ENCODE data around the gene LYSMD2.

LYSMD2 gene

DNA sequence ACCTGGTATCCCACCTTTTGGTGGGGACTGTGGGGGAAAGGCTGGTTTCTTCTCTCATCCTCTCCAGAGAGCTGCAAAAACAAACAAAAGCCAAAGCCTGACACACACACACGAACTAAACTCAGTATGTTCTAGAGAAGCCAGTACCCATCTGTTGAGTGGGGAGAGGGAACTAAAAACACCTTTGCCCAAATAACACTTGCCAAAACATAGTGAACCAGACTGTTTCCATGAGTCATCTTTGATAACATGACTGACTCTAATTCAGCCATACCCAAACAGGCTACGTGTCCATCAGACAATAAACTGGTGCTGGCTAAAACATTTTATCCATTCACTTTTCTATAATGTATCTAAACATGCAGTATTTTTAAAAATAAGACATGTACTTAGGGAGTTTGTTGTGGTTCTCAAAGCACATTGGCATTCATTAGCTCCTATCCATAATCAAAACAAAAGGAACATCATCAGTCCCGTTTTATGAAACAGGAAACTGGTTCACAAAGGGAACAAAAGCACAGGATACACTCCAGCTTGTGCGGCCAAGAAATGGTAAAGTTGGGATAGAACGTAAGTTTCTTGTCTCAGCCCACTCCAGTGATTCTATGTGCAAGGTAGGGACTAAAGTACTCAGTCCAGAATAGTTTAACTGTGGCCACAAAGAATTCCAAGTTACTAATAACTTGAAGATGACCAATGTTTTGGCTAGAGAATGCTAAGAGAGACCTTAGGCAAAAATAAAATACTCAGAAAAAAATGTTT lies 16.1 kb downstream of the LYSMD2 start:
- Histone ChIP-seq H3F3A (ENCODE audit: insufficient read depth, low read length) (no peaks in the 10 kb centered on the region), H3K9me2 (ENCODE audit: low read depth, low read length) (no peaks in the 10 kb centered on the region), H3K27ac (ENCODE audit: low read depth, low read length, poor library complexity, severe bottlenecking) (no peak overlapping the region), H3K9ac (ENCODE audit: low read length) (no peak overlapping the region), H3K4me1 (ENCODE audit: insufficient read depth, low read length, severe bottlenecking) (peaks cover 6% of the 10 kb centered on the region), H3K4me3 (ENCODE audit: low read depth, low read length, poor library complexity, severe bottlenecking) (no peak overlapping the region), H3K36me3 (ENCODE audit: insufficient read depth, low read length) (peaks cover 6% of the 10 kb centered on the region; the same call in 1 of the 2 replicates), H3K27me3 (ENCODE audit: insufficient read depth, low read length) (no peaks in the 10 kb centered on the region), H3K9me3 (ENCODE audit: low read length) (no peaks in the 10 kb centered on the region), H3K79me2 (ENCODE audit: insufficient read depth, low read length) (no peaks in the 10 kb centered on the region), H3K4me2 (ENCODE audit: low read length) (no peak overlapping the region), H4K20me1 (ENCODE audit: insufficient read depth, low read length) (no peaks in the 10 kb centered on the region), H2AFZ (ENCODE audit: low read length) (no peak overlapping the region)
- TF ChIP-seq EZH2 (IDR thresholded peaks at IDR 0.05; ENCODE audit: borderline replicate concordance, low read length) = no peak
- TF ChIP-seq, protein P1, sequence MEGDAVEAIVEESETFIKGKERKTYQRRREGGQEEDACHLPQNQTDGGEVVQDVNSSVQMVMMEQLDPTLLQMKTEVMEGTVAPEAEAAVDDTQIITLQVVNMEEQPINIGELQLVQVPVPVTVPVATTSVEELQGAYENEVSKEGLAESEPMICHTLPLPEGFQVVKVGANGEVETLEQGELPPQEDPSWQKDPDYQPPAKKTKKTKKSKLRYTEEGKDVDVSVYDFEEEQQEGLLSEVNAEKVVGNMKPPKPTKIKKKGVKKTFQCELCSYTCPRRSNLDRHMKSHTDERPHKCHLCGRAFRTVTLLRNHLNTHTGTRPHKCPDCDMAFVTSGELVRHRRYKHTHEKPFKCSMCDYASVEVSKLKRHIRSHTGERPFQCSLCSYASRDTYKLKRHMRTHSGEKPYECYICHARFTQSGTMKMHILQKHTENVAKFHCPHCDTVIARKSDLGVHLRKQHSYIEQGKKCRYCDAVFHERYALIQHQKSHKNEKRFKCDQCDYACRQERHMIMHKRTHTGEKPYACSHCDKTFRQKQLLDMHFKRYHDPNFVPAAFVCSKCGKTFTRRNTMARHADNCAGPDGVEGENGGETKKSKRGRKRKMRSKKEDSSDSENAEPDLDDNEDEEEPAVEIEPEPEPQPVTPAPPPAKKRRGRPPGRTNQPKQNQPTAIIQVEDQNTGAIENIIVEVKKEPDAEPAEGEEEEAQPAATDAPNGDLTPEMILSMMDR (IDR thresholded peaks at IDR 0.05; ENCODE audit: low read length) = no peak

DNA sequence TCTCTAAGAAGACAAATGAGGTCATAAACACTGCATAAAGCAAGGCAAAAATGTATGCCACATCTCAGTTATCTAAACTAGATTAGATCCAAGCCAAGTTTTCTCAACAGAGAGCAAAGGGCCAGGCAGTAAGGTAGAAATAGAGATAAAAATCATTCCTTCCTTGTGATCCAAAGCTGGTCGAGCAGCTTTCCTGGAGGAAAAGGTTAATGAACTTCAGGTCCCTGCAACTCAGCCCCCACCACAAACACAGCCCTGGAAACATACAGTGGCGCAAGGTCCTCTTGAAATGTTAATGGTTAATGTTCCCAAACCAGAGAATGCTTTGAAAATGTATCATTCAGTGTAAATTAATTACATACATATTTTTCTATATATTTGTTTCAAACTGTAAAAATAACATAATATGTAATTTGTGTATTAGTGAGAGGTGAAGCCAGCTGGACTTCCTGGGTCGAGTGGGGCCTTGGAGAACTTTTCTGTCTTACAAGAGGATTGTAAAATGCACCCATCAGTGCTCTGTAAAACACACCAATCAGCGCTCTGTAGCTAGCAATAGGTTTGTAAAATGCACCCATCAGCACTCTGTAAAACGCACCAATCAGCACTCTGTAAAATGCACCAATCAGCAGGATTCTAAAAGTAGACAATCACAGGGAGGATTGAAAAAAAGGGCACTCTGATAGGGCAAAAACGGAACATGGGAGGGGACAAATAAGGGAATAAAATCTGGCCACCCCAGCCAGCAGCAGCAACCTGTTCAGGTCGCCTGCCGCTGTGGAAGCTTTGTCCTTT lies 17.1 kb downstream of the LYSMD2 start:
- TF ChIP-seq, protein P1 (IDR thresholded peaks at IDR 0.05; ENCODE audit: low read length) = no peak
- TF ChIP-seq EZH2 (IDR thresholded peaks at IDR 0.05; ENCODE audit: borderline replicate concordance, low read length) = no peak
- H3K9ac ChIP-seq (ENCODE audit: low read length) = no peak overlapping the region
- H3K9me3 ChIP-seq (ENCODE audit: low read length) = no peaks in the 10 kb centered on the region
- H3K4me1 ChIP-seq (ENCODE audit: insufficient read depth, low read length, severe bottlenecking) = peaks cover 6% of the 10 kb centered on the region
- H3K27ac ChIP-seq (ENCODE audit: low read depth, low read length, poor library complexity, severe bottlenecking) = no peak overlapping the region
- no peaks in the 10 kb centered on the region for H3F3A ChIP-seq (ENCODE audit: insufficient read depth, low read length)
- no peaks in the 10 kb centered on the region for H4K20me1 ChIP-seq (ENCODE audit: insufficient read depth, low read length)
- no peaks in the 10 kb centered on the region for H3K79me2 ChIP-seq (ENCODE audit: insufficient read depth, low read length)
- no peaks in the 10 kb centered on the region for H3K27me3 ChIP-seq (ENCODE audit: insufficient read depth, low read length)
- no peak overlapping the region for H3K4me2 ChIP-seq (ENCODE audit: low read length)
- peaks cover 6% of the 10 kb centered on the region; the same call in 1 of the 2 replicates for H3K36me3 ChIP-seq (ENCODE audit: insufficient read depth, low read length)
- no peak overlapping the region for H2AFZ ChIP-seq (ENCODE audit: low read length)
- no peaks in the 10 kb centered on the region for H3K9me2 ChIP-seq (ENCODE audit: low read depth, low read length)
- H3K4me3 ChIP-seq (ENCODE audit: low read depth, low read length, poor library complexity, severe bottlenecking) = no peak overlapping the region

DNA sequence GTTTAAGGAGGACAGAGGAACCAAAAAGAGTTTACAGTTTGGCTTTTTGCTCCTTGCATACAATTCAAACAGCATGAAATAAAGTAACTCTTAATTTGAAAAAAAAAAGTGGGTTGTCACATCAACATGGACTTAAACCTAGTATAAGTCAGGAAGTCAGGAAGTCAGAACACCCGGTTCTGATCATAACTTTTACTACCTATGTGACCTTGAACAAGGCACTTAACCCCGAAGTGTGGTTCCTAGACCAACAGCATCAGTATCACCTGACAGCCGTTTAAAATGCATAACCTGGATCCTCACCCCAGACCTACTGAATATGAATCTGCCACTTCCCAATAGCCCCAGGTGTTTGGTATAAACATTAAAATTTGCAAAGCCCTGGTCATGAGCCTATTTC lies 18.7 kb downstream of the LYSMD2 start:
- no peaks in the 10 kb centered on the region for H3K9me2 ChIP-seq (ENCODE audit: low read depth, low read length)
- no peak overlapping the region for H3K4me3 ChIP-seq (ENCODE audit: low read depth, low read length, poor library complexity, severe bottlenecking)
- no peaks in the 10 kb centered on the region for H3K27me3 ChIP-seq (ENCODE audit: insufficient read depth, low read length)
- no peaks in the 10 kb centered on the region for H3K9me3 ChIP-seq (ENCODE audit: low read length)
- H2AFZ ChIP-seq (ENCODE audit: low read length) = no peak overlapping the region
- H3K79me2 ChIP-seq (ENCODE audit: insufficient read depth, low read length) = no peaks in the 10 kb centered on the region
- H3K36me3 ChIP-seq (ENCODE audit: insufficient read depth, low read length) = peaks cover 3% of the 10 kb centered on the region; the same call in 1 of the 2 replicates
- H3K4me2 ChIP-seq (ENCODE audit: low read length) = no peak overlapping the region
- peaks cover 6% of the 10 kb centered on the region for H3K4me1 ChIP-seq (ENCODE audit: insufficient read depth, low read length, severe bottlenecking)
- H4K20me1 ChIP-seq (ENCODE audit: insufficient read depth, low read length) = no peaks in the 10 kb centered on the region
- TF ChIP-seq, protein P1 (IDR thresholded peaks at IDR 0.05; ENCODE audit: low read length) = no peak
- no peak for TF ChIP-seq EZH2 (IDR thresholded peaks at IDR 0.05; ENCODE audit: borderline replicate concordance, low read length)
- H3K27ac ChIP-seq (ENCODE audit: low read depth, low read length, poor library complexity, severe bottlenecking) = no peak overlapping the region
- no peak overlapping the region for H3K9ac ChIP-seq (ENCODE audit: low read length)
- H3F3A ChIP-seq (ENCODE audit: insufficient read depth, low read length) = no peaks in the 10 kb centered on the region
